ENCODE results near the gene CCDC120. TPM values are rescaled to one million over a fixed set of nuclear protein-coding genes. Genes with fewer than 3 reads are reported as not detected.

The CCDC120 gene
- total and polyA plus RNA-seq, 8 donors, result 2.3 to 25.4 (median 5.3) TPM

GRCh38 chrX:49071877-49072711 lies 13.3 kb downstream of the CCDC120 start:
- Histone ChIP-seq H3K27me3 (no peaks in the 10 kb centered on the region), H3K4me1 (peaks cover 0 to 26% (median 12%) of the 10 kb centered on the region in 4 donors), H3K36me3 (peaks cover 0 to 38% (median 32%) of the 10 kb centered on the region in 4 donors), H3K9me3 (peaks cover 0 to 17% (median 0%) of the 10 kb centered on the region in 4 donors), H3K4me3 (peak overlapping the region; percentile 47 to 61 (median 59)), H3K27ac (peak overlapping the region; percentile 64 to 84 (median 74))
- intact Hi-C loops (cut with DNase I; ENCODE audit: low total_unique reads), result no loop called here
- peak; percentile 87 to 94 for DNase-seq
- WGBS, 5 donors, result 17 to 63% (median 43%) methylated on average over 15 to 62 of the region's 63 CpGs
- TF ChIP-seq CTCF (IDR thresholded peaks at IDR 0.05), result no peak
- TF ChIP-seq POLR2AphosphoS5 (IDR thresholded peaks at IDR 0.05), result peak in 2 of 3 donors; percentile 12 to 61
- TF ChIP-seq EP300 (IDR thresholded peaks at IDR 0.05), result no peak
- TF ChIP-seq POLR2A (IDR thresholded peaks at IDR 0.05), result no peak

- Histone ChIP-seq H3K27me3 (no peaks in the 10 kb centered on the region), H3K36me3 (peaks cover 0 to 38% (median 32%) of the 10 kb centered on the region in 4 donors), H3K9me3 (peaks cover 0 to 17% (median 0%) of the 10 kb centered on the region in 4 donors), H3K27ac (peak overlapping the region; percentile 64 to 84 (median 74)), H3K4me1 (peaks cover 0 to 30% (median 12%) of the 10 kb centered on the region in 4 donors), H3K4me3 (peak overlapping the region; percentile 47 to 61 (median 59))
- TF ChIP-seq POLR2AphosphoS5 (IDR thresholded peaks at IDR 0.05) (no peak), CTCF (IDR thresholded peaks at IDR 0.05) (no peak), POLR2A (IDR thresholded peaks at IDR 0.05) (no peak), EP300 (IDR thresholded peaks at IDR 0.05) (no peak)
- WGBS, 5 donors, result 24 to 66% (median 39%) methylated on average over 9 to 10 of the region's 10 CpGs
- no peak for DNase-seq
- intact Hi-C loops (cut with DNase I; ENCODE audit: low total_unique reads), result no loop called here
These were observed 13.9 kb downstream of the CCDC120 start for GRCh38 chrX:49072712-49073095.

- Histone ChIP-seq H3K36me3 (peaks cover 0 to 35% (median 32%) of the 10 kb centered on the region in 4 donors), H3K4me1 (peaks cover 0 to 42% (median 22%) of the 10 kb centered on the region in 4 donors), H3K27me3 (no peaks in the 10 kb centered on the region), H3K9me3 (peaks cover 0 to 17% (median 0%) of the 10 kb centered on the region in 4 donors), H3K4me3 (peak within 1 kb of the TSS; percentile 47 to 61 (median 59)), H3K27ac (peak within 1 kb of the TSS; percentile 64 to 84 (median 80))
- peak; percentile 93 to 97 for DNase-seq
- TF ChIP-seq POLR2AphosphoS5 (IDR thresholded peaks at IDR 0.05), result peak; percentile 79 to 96 (median 79)
- no peak for TF ChIP-seq POLR2A (IDR thresholded peaks at IDR 0.05)
- WGBS, 5 donors, result 2 to 48% (median 6%) methylated on average over 35 to 61 of the region's 61 CpGs
- intact Hi-C loops (cut with DNase I; ENCODE audit: low total_unique reads), result no loop called here
These were observed 15.1 kb downstream of the CCDC120 start, which contains the start of gene PRAF2 for GRCh38 chrX:49073601-49074575. PRAF2 (minus strand) TSS chrX:49074002; CDS start chrX:49073987, 15 bp downstream.

DNA sequence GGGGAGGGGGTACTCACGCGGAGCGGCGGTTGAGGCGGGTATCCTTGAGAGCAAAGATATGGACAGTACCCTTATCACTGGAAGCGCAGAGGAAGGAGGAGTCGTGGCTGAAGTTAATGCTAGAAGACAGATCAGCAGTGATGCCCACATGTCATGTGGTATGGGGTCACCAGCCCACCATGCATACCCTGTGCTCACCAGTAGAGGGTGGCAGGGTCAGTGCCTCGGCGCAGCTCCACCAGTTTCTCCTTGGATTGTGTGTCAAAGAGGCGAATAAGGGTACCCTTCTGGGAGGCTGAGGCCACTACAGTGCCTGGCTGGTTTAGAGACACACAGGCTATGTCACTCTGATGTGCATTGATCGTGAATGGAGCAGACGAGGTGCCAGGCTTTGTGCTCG lies 16.5 kb downstream of the CCDC120 start:
- no peak for TF ChIP-seq EP300 (IDR thresholded peaks at IDR 0.05)
- no peak for TF ChIP-seq CTCF (IDR thresholded peaks at IDR 0.05)
- no peak for TF ChIP-seq POLR2A (IDR thresholded peaks at IDR 0.05)
- no peak for TF ChIP-seq POLR2AphosphoS5 (IDR thresholded peaks at IDR 0.05)
- WGBS, 5 donors, result 84 to 93% (median 92%) methylated on average over 8 to 13 of the region's 13 CpGs
- H3K9me3 ChIP-seq, result peaks cover 0 to 17% (median 0%) of the 10 kb centered on the region in 4 donors
- intact Hi-C loops (cut with DNase I; ENCODE audit: low total_unique reads), result no loop called here
- H3K36me3 ChIP-seq, result peaks cover 0 to 32% (median 32%) of the 10 kb centered on the region in 4 donors
- H3K27me3 ChIP-seq, result no peaks in the 10 kb centered on the region
- no peak overlapping the region for H3K27ac ChIP-seq
- peaks cover 0 to 43% (median 24%) of the 10 kb centered on the region in 4 donors for H3K4me1 ChIP-seq
- DNase-seq, result no peak
- H3K4me3 ChIP-seq, result no peak overlapping the region
